Hematopoietic multipotent progenitor cell treated with erythropoietin and hydrocortisone succinate and interleukin-3 and kit ligand, for 15 days (in vitro differentiated cells): ENCODE measurements around the gene INTS13.
"Not testable (repeated sequence)": the region's sequence is repeated elsewhere in the genome, so short reads cannot be mapped to it uniquely, and the experiment has no call there.

Source experiments
- DNase-seq: peaks from one replicate; pipeline ENCODE4 v3.0.0-alpha.2; 2015; ENCODE audit warnings: low spot score

INTS13 gene

GRCh38 chr12:26937863-26938700 lies at the start of gene INTS13, which contains the start of gene FGFR1OP2:
TSS of gene INTS13 (minus strand) at chr12:26937981. CDS start at chr12:26936803, 1,178 bp downstream.
TSS of gene FGFR1OP2 (plus strand) at chr12:26938470. CDS start at chr12:26954159, 15,689 bp downstream.
- DNase-seq = peak; percentile 99

GRCh38 chr12:26982866-26983265 lies 45.1 kb upstream of the INTS13 start:
- DNase-seq = no peak

GRCh38 chr12:26979733-26980132 lies 42.0 kb upstream of the INTS13 start:
- no peak for DNase-seq

GRCh38 chr12:26978801-26979200 lies 41.0 kb upstream of the INTS13 start:
- DNase-seq = no peak

- DNase-seq = no peak
Measured at GRCh38 chr12:26976687-26977086, 38.9 kb upstream of the INTS13 start.

GRCh38 chr12:26971963-26972362 lies 34.2 kb upstream of the INTS13 start:
- DNase-seq = no peak

GRCh38 chr12:26970136-26970535 lies 32.4 kb upstream of the INTS13 start:
- no peak for DNase-seq

- DNase-seq = no peak
Measured at GRCh38 chr12:26966842-26967241, 29.1 kb upstream of the INTS13 start.

- no peak for DNase-seq
Measured at GRCh38 chr12:26963413-26963812, 25.6 kb upstream of the INTS13 start.

GRCh38 chr12:26961803-26962202 lies 24.0 kb upstream of the INTS13 start:
- DNase-seq = no peak

DNA sequence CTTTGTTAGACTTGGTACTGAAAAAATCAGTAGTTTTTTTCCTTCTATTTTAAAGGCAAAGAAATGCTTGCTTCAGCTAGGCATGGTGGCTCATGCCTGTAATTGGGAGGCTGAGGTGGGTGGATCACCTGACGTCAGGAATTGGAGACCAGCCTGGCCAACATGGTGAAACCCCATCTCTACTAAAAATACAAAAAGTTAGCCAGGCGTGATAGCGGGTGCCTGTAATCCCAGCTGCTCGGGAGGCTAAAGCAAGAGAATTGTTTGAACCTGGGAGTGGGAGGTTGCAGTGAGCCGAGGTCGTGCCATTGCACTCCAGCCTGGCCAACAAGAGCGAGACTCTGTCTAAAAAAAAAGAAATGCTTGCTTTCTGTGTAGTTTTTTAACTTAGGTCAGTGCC lies 23.6 kb upstream of the INTS13 start:
- DNase-seq = not testable (repeated sequence)

- no peak for DNase-seq
Measured at GRCh38 chr12:26954027-26954426, 16.2 kb upstream of the INTS13 start.

DNA sequence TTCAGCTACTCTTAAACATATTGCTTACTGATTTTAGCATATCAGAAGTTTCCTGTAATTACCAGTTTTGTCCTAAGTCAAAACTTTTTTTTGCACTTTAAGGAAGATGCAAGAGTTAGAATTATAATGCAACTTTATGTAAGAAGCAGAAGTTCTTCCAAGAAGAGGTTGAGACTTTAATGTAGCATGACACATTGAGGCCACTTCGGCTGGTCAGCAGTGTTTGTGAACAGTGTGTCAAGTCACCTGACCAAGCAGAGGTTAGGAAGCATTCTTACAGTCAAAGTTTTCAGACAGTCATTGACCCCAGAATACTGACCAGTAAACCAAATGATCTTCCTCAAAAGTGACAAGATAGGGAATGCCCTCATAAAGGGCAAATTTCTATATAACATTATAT lies 15.7 kb upstream of the INTS13 start:
- DNase-seq = no peak

GRCh38 chr12:26948309-26948708 lies 10.5 kb upstream of the INTS13 start:
- no peak for DNase-seq

DNA sequence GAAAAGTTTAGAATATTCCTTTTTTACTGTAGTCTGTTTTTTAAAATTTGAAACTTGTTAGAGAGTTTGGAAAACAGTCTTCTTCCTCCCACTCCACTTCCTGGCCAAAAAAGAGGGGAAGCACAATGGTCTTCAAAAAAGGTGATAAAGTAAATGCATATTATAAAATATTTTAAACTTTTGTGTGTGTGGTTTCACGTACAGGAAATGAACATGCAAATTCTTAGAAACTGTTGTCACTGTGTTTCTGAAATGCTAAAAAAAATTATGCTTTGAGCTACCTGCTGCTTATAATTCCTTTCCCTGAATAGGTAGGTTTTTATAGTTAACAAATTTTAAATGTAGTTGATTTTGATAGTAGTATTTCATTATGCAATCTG lies 3.4 kb upstream of the INTS13 start:
- no peak for DNase-seq

GRCh38 chr12:26940516-26941214 lies 2.9 kb upstream of the INTS13 start:
- peak; percentile 82 for DNase-seq

- peak; percentile 56 for DNase-seq
Measured at GRCh38 chr12:26939953-26940352, 2.2 kb upstream of the INTS13 start.

- peak; percentile 39 for DNase-seq
Measured at GRCh38 chr12:26939192-26939832, 1.5 kb upstream of the INTS13 start.

DNA sequence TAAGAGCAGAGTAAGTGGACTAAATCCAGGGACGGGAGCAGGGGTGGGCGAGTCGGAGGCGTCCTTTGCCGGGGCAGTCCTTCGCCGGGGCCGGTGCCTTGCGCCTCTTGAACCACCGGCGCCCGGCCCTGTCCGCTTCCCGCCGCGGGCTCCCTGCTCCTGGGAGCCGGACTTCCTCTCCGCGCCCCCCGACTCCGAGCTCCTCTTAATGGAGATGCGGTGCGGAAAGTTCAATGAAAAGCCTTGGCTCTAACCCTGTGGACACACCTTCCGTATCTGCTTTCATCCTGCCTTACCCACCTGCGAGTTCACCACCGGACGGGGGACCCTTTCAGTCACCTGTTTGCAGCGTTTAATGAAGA lies 901 bp upstream of the INTS13 start:
- DNase-seq = peak; percentile 36

GRCh38 chr12:26937443-26937862 lies 328 bp downstream of the INTS13 start:
- no peak for DNase-seq

- DNase-seq = no peak
Measured at GRCh38 chr12:26936559-26937442, 980 bp downstream of the INTS13 start.
